ENCODE results near the gene DGKZ.

The DGKZ gene

GRCh38 chr11:46361283-46362155 is 14.3 kb downstream of the DGKZ start:
- TF ChIP-seq CTCF (IDR thresholded peaks at IDR 0.05) = no peak

GRCh38 chr11:46362156-46363030 is 15.1 kb downstream of the DGKZ start:
- no peak for TF ChIP-seq CTCF (IDR thresholded peaks at IDR 0.05)

GRCh38 chr11:46363031-46363407 is 15.8 kb downstream of the DGKZ start:
- no peak for TF ChIP-seq CTCF (IDR thresholded peaks at IDR 0.05)

- TF ChIP-seq CTCF (IDR thresholded peaks at IDR 0.05) = no peak
Observed at GRCh38 chr11:46363455-46364005, 16.3 kb downstream of the DGKZ start.

GRCh38 chr11:46364056-46364455 is 16.8 kb downstream of the DGKZ start:
- TF ChIP-seq CTCF (IDR thresholded peaks at IDR 0.05) = no peak

- TF ChIP-seq CTCF (IDR thresholded peaks at IDR 0.05) = no peak
Observed at GRCh38 chr11:46364791-46365190, 17.5 kb downstream of the DGKZ start.

- TF ChIP-seq CTCF (IDR thresholded peaks at IDR 0.05) = no peak
Observed at GRCh38 chr11:46366260-46366659, 19.0 kb downstream of the DGKZ start.

All from LNCAP (cell line).